Measurements from ENCODE around the gene ARHGEF10L.
"Not testable (repeated sequence)": the region's sequence is repeated elsewhere in the genome, so short reads cannot be mapped to it uniquely, and the experiment has no call there.

The ARHGEF10L gene

GRCh38 chr1:17615157-17615556 is 75.7 kb downstream of the ARHGEF10L start:
- DNase-seq, result no peak

- no peak for DNase-seq
Observed at GRCh38 chr1:17615959-17616358, 76.5 kb downstream of the ARHGEF10L start.

- no peak for DNase-seq
Observed at GRCh38 chr1:17616731-17617279, 77.3 kb downstream of the ARHGEF10L start.

- DNase-seq, result no peak
Observed at GRCh38 chr1:17617787-17618557, 78.5 kb downstream of the ARHGEF10L start.

GRCh38 chr1:17618558-17619247 is 79.2 kb downstream of the ARHGEF10L start:
- no peak for DNase-seq

- DNase-seq, result no peak
Observed at GRCh38 chr1:17620448-17620847, 81.0 kb downstream of the ARHGEF10L start.

GRCh38 chr1:17621691-17622090 is 82.2 kb downstream of the ARHGEF10L start:
- DNase-seq, result no peak

- no peak for DNase-seq
Observed at GRCh38 chr1:17622823-17623222, 83.3 kb downstream of the ARHGEF10L start.

- DNase-seq, result no peak
Observed at GRCh38 chr1:17624611-17625233, 85.2 kb downstream of the ARHGEF10L start.

GRCh38 chr1:17627239-17628052 is 87.9 kb downstream of the ARHGEF10L start:
- DNase-seq, result no peak

GRCh38 chr1:17629046-17629445 is 89.5 kb downstream of the ARHGEF10L start:
- not testable (repeated sequence) for DNase-seq

- no peak for DNase-seq
Observed at GRCh38 chr1:17629460-17629859, 90.0 kb downstream of the ARHGEF10L start.

GRCh38 chr1:17630048-17630830 is 90.7 kb downstream of the ARHGEF10L start:
- DNase-seq, result no peak

- DNase-seq, result no peak
Observed at GRCh38 chr1:17630986-17631385, 91.5 kb downstream of the ARHGEF10L start.

GRCh38 chr1:17631410-17631809 is 91.9 kb downstream of the ARHGEF10L start:
- DNase-seq, result no peak

- DNase-seq, result no peak
Observed at GRCh38 chr1:17632106-17632505, 92.6 kb downstream of the ARHGEF10L start.

GRCh38 chr1:17632541-17633184 is 93.2 kb downstream of the ARHGEF10L start:
- DNase-seq, result no peak

GRCh38 chr1:17633654-17634053 is 94.2 kb downstream of the ARHGEF10L start:
- DNase-seq, result no peak

GRCh38 chr1:17635276-17635675 is 95.8 kb downstream of the ARHGEF10L start:
- DNase-seq, result no peak

GRCh38 chr1:17635811-17636210 is 96.3 kb downstream of the ARHGEF10L start:
- no peak for DNase-seq

GRCh38 chr1:17636612-17637011 is 97.1 kb downstream of the ARHGEF10L start:
- no peak for DNase-seq

All from activated naive CD4-positive, alpha-beta T cell treated with anti-CD3 and anti-CD28 coated beads, Interleukin-2, amount 50 U/mL, for 16 hours (primary cell).